ENCODE measurements around the gene GPR160.

Gene GPR160

DNA sequence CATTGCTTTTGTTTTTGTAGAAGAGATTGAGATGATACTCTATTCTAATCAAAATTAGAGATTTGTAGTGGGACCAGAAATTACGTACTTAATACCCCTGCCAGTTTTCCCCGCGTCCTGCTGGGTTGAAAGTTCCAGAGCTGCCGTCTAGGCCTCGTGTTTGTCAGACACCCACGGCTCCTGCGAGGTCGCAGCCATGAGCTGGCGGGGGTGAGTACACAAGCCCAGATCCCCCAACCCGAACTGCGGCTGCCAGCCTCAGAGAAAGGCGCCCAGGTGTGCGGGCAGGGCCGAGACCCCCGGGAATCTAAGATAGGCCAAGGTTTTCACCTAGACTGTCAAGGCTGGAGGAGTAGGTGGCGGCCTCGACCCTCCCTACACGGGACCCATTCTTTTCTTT is 26.3 kb downstream of the GPR160 start:
- no peak for DNase-seq (ENCODE audit: low read depth)

DNA sequence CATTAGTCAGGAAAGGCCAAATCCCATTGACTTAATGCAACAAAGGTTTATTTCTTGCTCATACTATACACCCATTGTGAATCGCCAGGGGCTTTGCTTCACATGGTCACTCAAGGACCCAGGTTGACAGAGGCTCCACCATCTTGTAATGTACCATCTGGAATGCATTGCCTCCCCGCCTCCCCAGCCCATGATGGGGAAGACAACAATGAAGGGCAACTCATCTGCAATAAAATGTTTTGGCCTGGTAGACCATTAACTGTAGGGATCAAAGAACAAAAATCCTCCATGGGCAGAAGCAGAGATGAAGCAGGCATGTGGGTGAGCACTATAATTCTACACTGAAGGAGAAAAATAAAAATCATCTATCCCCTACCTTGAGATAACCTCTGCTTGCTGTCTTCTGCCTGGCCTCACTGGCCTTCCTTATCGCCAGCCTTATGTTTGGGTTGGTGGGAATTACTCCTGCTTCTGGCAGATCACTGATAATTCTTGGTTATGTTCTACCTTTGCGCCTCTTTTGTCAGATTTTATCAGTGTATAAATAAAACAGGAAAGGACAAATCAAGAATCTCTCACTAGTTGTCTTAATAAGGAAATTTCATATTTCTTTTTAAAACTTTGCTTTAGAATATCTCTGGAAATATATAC is 37.8 kb downstream of the GPR160 start:
- no peak for DNase-seq (ENCODE audit: low read depth)

DNA sequence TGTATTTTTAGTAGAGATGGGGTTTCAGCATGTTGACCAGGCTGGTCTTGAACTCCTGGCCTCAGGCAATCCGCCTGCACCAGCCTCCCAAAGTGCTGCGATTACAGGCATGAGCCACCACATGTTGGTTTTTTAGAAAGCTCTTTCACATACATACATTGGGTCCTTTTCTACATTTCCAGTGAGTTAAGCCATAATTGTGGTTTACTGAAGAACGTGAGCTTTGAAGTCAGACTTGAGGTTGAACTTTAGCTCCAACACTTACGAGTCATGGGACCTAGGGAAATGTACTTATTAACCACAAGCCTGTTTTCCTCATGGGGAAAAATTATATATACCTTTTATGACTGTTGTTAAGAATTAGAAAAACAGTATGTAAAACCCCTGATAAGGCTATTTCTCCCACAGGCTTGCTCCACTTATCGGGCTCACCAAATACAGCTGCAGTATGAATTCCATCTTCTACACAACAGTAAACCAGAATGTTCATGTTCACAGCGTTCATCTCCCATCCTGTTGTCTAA is 39.0 kb downstream of the GPR160 start:
- no peak for DNase-seq (ENCODE audit: low read depth)

DNA sequence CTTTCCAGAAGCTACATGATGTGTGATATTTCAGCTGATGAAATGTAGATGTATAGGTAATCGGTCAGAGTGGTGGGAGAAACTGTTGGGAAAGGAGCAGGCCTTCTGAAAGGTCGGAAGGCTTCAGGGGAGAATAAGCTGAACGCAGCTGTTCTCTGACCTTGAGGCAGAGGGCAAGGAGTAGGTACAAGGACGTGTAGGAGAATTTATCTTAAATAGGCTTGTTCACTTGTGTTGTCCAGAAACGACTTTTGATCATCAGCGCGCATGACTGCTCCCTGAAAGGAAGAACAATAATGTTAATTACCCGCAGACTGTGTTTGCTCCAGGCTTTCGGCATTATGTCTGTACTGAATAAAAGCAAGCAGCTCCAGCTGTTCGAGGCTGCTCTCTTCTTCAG is 39.6 kb downstream of the GPR160 start:
- DNase-seq (ENCODE audit: low read depth) = no peak

DNA sequence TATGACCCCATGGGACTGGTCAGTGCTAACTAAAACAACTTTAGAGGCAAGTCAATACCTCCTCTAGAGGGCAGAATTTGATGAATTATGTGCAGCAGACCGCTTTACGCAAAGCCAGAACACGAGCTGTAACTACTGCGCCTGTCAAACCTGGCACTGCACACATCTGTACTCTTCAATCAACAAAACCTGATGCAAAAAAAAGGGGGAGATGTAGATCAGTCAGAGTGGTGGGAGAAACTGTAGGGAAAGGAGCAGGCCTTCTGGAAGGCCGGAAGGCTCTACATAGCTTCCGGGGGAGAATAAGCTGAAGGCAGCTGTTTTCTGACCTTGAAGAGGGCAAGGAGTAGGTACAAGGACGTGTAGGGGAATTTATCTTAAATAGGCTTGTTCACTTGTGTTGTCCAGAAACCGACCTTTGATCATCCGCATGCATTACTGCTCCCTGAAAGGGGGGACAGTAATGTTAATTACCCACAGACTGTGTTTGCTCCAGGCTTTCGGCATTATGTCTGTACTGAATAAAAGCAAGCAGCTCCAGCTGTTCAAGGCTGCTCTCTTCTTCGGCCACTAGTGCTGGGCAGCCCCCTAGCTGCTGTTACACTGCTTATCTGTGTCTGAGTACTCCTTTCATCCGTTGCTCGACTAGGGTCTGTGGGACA is 41.0 kb downstream of the GPR160 start:
- no peak for DNase-seq (ENCODE audit: low read depth)

DNA sequence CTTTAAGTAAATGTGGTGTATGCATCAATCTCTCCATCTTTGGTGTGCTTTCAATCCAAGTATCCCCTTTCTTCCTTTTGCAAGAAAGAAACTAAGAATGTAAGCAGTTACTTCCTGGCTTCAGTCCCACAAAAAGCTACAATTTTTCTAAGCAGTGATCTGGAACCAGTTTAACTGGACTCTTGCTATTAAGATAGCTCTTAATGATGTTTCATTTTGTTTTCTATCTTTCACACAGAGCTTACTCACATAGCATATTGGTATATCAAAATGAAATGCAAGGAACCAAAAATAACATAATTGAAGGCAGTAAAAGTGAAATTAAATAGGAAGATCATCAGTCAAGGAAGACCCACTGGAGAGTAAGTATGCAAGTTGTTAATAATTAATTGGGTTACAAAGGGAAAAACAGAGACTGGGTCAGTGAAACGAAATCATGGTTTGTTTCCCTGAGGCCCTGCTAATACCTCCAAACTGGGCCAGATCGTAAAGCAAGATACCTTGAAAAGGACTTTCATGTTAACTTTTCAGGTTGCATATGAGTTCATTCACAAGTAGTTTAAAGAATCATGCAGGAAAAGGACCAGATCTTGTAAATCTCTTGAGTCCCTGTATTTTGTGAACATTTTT is 41.9 kb downstream of the GPR160 start:
- no peak for DNase-seq (ENCODE audit: low read depth)

DNA sequence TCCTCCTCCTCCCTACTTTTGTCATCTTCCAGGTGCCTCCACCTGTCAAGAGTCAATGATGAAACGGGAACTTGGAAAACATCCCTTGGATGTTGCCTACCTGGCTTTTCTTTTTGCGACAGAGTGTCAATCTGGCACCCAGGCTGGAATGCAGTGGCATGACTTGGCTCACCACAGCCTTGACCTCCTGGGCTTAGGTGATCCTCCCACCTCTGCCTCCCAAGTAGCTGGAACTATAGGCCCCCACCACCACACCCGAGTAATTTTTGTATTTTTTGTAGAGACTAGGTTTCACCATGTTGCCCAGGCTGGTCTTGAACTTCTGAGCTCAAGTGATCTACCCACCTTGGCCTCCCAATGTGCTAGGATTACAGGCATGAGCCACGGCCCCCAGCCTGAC is 42.8 kb downstream of the GPR160 start:
- DNase-seq (ENCODE audit: low read depth) = no peak

DNA sequence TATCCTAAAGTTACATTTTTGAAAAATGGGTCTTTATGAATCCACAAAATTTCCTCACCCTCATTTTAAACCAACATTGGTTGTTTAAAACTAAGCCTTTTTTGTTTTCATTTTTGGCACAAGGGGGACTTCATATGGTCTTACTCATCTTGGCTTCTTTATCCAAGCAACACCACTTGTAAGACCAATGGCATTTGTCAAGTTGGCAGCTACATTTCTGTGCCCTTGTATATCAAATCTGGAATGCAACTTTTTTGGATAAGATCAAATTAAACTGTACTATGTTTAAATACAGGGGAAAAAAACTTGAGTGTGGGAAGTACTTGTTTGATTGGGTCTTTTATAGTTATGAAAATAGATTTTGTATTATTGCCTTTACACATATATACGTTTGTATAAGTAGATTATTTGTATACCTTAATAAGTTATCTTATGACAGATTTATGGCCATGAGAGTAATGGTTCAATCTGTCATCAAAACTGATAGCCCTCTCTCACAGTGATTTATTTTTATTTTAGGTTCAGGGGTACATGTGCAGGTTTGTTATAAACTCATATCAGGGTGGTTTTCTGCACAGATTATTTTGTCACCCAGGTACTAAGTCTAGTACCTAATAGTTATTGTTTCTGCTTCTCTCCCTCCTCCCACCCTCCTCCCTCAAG is 43.4 kb downstream of the GPR160 start:
- DNase-seq (ENCODE audit: low read depth) = no peak

DNA sequence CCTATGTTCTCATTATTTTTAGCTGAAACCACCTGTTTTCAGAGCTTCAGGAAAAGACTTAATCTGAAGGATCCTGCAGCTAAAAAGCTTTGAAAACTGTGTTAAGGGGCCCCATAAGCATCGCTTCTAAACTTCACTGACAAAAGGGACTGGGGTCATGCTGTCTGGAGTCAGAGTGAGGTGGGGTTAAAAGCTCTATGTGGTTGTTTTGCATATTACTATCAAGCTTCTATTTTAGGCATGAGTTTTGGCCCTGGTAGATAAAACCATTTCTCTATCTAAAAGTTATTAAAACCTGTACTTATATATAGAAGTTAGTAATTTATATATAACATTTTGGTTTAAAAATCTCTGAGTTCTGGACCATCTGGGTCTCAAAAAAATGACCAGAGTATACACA is 45.5 kb downstream of the GPR160 start:
- no peak for DNase-seq (ENCODE audit: low read depth)

DNA sequence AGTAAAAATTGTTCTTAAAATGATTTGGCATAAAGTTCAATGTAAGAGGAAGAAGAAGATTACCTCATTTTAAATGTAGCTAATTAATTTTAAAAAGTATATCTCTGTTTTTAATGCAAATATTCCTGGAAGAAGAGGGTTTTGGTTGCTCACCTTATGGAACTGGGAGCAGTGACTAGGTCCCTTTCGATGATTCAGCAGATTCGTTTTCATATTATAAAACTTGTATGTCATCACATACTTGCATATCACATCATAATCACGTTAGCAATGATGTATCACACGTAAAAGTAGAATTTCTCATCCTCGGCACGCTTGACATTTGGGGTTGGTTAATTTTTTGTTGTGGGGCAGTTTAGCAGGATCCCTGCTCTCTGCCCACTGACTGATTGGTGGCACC is 47.6 kb downstream of the GPR160 start:
- no peak for DNase-seq (ENCODE audit: low read depth)

DNA sequence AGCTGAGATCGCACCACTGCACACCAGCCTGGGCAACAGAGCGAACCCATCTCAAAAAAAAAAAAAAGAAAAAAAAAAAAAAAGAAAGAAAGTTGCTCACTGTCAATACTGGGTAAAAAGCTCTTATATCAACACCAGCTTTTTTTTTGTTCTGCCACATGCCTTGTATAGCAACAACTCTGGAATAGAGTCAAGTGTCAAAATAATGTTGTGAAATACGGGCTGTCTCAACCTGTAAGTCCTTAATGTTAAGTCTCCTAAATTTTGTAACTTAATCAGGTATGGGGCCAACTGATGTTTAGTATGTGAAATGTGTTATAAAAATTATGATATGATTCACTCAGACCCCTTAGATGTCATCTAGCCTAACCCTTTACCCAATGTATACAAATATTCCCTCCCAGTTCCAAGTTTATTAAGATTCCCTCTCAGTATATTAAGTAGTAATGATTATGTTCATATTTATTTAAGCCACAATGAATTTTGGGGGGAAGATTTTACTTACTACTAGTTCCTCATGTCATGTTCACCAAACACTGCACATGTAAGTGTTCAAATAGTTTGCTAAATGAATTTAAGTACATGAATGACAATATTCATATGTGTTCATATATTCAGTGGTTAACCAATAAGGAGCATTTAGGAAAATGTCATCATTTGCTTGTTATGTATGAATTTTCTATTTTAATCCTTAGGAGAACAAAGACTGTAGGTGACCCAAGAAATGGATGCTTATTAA is 52.2 kb downstream of the GPR160 start:
- no peak for DNase-seq (ENCODE audit: low read depth)

DNA sequence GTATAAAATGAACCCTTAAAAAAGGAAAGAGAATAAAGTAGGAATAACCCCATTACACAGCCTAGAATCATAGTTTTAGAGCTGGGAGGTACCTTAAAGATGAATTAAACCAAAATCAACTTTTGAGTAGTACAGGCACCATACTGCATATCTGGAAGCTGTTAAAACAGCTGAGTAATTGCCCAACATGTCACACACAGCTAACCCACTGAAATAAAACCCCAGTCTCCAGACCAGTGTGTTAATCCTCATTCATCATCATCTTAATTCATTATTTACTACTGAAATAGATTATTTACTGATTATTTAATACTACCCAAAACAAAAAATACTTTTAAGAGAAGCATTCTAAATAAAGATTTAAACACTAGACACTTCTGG is 52.8 kb downstream of the GPR160 start:
- no peak for DNase-seq (ENCODE audit: low read depth)

DNA sequence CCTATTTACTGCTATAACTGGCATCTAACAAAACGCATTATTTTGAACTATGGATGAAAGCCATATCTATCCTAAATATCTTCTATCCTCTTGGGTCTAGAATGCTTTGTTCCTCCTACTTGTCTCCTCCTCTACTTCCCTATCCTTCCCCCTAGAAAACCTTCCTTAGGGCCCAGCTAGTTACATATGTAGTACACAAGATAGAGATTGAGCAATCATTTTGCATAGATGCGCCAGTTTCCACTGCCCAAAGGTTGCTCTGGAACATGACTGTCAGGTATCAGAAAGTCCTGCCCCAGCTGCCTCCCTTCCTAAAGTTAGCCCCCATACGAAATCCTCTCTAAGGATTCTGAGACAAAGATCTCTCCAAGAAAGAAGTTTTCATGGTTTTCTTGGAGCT is 55.1 kb downstream of the GPR160 start:
- no peak for DNase-seq (ENCODE audit: low read depth)

DNA sequence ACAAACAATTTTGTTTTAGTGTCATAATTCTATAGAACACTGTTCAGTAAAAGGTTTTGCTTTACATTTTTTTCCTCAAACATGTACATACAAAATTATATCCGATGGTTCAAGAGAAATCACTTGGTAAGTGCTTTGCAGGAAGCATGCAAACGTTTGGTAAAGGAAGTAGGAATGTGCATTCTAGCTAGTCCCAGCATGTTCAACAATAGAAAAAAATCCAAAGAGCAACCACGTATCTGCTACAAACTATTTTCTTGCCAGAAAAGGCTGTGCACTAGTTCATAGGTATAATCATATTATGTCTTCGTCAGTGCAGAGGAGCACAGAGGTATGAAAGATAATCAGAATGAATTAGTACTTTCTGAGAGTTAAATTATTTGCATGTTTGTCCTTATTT is 58.0 kb downstream of the GPR160 start:
- no peak for DNase-seq (ENCODE audit: low read depth)

DNA sequence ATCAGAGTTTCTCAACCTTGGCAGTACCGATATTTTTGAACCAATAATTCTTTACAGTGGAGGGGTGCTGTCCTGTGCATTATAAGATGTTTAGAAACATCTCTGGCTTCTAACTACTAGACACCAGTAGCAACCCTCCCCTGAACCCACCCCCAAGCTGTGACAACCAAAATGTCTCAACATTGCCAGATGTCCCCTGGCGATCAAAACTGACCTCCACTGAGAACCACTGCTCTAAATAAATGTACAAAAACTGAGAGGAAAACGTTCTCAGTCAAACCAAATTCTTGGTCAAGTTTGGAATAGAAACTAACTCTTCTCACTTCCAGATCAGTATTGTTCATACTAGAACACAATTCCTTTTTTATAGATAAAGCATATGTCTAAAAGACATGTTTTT is 58.5 kb downstream of the GPR160 start:
- no peak for DNase-seq (ENCODE audit: low read depth)

DNA sequence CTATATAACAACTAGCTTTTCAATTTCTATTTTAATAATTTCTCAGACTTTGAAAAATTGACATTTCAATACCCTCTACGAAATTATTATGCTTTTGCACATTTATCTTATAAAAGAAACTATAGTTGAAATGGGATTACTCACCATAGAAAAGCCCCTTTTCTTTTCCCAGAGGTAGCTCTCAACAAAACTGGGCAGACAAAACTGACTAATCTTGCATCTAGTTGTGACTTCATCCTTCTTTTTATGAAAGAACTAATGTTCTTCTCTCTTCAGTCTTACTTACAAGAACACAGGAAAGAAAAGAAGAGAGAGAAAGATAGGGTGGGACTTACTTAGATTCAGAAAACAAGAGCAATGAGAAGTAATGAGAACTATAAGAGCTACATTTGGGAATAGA is 61.0 kb downstream of the GPR160 start:
- DNase-seq (ENCODE audit: low read depth) = no peak

DNA sequence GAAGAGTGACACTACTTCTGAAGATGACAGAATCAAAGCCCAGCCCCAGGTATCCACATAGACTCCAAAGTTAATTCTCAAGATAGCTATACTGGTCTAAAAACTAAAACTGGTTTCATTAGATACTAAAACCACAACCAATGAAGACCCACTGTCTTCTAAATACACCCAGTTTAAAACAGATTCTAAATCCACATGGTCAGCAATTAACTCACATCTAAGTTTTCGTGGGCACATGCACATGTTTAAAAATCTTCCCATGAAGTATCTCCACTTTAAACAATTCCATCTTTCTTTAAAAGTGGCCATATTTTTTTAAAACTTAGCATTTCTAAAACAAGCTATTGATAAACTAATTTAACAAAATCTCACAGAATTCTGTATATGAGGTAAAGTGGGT is 63.1 kb downstream of the GPR160 start:
- no peak for DNase-seq (ENCODE audit: low read depth)

DNA sequence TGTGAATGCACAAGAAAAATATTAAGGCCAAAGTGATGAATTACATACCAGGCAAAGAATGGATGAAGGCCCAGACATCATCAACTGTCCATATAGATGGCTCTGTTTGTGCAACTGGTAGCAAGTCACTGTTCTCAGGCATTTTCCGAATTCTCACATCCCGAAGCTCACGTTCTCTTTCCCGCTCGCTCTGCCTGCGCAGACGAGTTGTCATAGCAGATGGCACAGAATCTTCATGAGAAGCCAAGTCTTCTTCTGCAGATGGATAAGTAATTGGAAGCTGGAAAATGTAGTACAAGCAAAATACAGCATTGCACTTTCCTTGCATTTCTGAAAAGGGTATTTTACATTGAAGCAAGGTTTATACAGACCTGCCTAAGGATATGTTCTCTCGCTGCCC is 64.6 kb downstream of the GPR160 start:
- DNase-seq (ENCODE audit: low read depth) = no peak

DNA sequence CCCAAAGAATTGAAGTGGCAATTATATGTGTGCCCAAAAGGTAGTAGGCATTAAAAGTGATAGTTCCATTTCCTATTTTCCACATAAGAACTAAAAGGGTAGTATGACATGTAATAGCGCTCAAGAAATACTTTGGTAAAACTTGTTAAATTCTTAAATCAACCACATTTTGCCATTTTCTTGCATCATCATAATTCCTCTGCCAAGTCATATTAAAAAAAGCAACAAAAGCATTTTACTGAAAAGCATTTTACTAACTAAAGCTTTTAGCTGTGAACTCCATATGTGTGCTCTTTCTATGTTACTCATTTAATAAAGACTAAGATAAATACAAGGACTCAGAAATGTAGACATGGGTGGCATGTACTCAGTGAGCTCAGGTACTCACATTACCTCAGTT is 70.1 kb downstream of the GPR160 start:
- DNase-seq (ENCODE audit: low read depth) = no peak

DNA sequence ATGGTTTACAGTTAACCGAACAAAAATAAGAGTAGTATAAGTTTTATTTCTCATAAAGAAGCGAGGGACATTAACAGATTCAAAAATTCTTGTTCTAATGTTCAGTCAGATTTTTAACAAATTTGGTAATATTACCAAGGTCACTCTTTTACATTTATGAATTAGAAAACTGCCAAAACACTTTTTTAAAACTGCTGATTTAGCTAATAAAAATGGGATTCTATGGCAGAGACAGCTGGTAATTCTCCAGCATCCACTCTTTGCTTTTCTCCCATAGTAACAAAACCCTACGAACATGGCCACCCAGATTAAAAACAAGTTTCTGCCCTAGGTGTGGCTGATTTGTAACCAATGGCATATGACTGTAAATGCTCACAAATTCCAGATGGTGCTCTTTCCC is 71.2 kb downstream of the GPR160 start:
- no peak for DNase-seq (ENCODE audit: low read depth)

DNA sequence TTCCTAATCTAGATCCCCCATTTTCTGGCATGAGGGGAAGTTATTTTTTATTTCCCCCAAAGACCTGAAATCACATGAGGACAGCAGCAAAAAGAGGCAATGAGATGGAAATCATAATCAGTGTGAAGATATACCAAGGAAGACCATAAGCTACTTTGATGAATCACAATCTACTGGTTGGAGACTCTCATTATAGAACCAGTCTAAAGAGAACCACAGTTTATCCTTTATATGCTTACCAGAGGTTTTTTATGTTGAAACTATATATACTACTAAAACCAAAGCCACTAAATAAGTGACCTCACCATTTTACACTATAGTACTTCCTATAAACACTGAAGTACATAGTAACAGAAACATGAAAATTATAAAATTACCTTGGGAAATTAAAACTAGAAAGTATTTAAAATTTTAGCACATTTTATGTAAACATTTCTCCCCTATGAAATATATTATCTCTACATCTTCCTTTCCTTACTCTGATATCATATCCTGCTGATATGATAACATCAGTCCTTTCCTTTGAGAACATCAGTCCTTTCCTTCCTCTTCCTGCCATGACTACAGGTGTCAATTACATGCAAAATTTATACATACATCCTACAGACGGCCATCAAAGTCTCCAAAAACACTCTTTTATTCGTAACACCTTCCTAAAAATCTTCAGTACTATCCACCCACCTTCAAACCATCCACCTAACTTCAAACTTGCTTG is 71.9 kb downstream of the GPR160 start:
- no peak for DNase-seq (ENCODE audit: low read depth)

Data from T follicular helper cell (primary cell).